Activated CD8-positive, alpha-beta memory T cell treated with anti-CD3 and anti-CD28 coated beads for 48 hours (primary cell): ENCODE results near the gene GSS.

Source experiments
- DNase-seq, 3 experiments: peaks; one replicate each; pipeline ENCODE4 v3.0.0-alpha.2; 2020; ENCODE audit warnings: low read depth in 2 of 3, low spot score in 2 of 3

The GSS gene

GRCh38 chr20:34978092-34978744 is 22.6 kb upstream of the GSS start:
- DNase-seq = no peak

DNA sequence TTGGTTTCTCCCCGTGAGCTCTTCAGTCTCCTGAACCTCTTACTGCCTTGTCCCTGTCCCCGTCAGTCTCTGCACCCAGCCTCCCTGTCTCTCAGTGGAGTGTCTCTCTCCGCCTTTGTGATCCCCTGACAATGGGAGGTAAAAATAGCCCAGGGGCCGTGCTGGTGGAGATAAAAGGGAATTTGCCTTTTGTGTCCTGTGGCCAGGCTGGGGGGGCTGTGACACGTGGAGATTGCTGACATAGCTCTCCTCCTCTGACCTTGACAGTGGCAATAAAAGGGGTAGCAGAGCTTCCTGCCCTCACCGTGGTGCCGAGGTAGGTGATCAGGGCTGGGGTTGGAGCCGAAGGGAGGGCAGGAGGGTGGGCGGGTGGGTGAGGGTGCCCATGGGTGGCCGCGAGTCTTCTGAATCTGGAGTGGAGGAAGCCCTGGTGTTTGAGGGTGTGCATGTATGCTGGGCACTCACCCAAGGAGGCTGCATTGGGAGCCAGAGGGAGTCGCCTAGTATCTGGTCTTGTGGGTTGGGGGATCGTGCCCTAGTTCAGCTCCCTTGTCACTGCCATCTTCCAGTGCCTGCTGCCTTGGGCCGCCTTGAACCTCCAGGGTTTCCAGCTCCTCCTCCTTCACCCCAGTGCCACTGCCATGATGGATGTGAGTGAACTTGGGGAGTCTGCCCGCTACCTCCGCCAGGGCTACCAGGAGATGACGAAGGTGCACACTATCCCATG is 21.9 kb upstream of the GSS start:
- no peak for DNase-seq

DNA sequence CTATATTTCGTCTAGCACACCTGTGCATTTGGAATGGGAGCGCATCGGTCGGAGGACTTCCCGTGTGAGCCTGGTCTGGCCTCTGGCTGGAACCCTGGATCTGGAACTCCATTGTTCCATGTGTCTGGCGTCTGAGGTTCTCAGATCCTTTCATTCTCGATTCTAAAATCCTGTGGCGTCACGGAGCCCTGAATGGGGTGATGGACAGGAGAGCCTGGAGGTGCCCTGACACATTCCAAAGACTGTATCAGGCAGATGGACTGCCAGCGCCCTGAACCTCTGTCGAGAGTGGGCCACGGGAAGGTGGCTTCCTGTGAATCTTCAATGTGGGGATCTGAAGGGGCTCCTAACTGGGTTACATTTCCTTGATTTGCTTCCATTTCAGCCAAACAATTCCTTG is 20.7 kb upstream of the GSS start:
- DNase-seq = no peak

DNA sequence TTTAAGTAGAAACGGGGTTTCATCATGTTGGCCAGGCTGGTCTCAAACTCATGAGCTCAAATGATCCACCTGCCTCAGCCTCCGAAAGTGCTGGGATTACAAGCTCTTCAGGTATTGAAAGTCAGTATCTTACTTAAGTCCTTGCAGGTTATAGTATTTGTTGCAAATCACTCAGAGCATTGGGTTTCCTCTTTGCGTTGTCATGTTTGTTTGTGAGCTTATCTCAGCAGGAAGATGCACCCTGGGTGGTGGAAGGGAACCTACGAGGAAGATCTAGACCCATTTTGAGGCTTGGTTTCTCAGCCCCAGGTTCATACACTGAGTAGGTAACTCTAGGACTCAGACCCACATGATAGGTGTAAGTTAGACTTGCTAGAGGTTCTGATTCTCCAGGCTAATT is 18.6 kb upstream of the GSS start:
- DNase-seq = no peak

DNA sequence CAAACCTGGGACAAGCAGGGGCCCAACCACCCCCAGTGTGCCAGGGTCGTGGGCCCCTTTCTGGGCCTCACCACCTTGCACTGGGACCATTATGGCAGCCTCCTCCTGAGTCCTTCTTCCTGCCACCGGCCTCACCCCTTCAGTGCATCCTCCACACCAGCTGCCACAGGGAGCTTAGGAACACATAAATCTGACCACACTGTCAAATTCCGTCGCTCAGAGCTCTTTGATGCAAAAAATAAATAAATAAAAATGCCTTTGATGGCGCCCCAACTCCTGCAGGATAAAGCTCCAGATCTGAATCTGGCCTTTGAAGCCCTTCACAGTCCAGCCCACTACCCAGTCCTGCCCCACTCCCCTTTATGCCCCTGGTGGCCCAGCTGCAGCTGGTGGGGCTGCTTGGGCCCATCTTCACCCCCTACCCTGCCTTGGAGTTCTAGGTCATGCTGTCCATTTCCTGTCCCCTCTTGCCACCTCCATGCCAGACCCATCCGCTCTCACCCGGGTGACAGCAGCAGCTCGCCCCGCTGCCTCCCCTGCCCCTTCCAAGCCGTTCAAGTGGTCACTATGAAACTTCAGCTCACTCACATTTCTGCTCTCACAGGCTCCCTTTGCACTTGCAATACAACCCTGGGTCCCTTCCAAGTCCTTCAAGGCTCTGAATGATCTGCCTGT is 16.1 kb upstream of the GSS start:
- no peak for DNase-seq

DNA sequence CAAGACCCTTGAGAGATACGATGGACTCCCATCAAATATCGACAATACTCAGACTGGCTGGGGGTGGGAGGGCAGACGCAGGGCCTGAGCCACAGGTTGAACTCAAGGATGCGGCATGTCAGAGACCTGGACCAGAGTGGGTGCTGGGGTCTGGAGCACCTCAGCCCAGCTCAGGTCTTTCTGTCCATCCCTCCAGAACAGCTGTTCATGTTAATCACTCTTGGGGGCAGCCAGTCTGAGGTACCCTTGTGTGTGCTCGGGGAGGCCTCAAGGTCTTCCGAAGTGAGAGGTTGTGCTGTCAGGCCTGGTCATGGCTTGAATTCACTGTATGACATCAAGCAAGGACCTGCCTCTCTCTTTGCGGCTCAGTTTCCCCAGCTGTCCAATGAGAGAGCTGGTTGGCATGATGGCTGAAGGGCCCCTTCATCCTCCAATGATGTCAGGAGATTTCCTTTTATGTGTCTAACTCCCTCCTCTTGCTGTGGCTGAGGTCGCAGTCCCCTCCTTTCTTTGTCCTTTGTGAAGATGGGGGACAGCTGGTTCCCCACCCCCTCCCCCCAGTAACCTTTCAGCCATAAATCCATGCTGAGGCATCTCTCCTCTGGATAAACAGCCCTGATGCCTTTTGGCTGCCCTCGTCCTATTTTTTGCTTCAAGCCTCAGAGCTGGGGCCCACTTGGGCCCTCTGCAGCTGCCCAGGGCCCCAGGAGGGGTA is 15.4 kb upstream of the GSS start:
- no peak for DNase-seq

GRCh38 chr20:34970193-34970840 is 14.7 kb upstream of the GSS start:
- DNase-seq = no peak

DNA sequence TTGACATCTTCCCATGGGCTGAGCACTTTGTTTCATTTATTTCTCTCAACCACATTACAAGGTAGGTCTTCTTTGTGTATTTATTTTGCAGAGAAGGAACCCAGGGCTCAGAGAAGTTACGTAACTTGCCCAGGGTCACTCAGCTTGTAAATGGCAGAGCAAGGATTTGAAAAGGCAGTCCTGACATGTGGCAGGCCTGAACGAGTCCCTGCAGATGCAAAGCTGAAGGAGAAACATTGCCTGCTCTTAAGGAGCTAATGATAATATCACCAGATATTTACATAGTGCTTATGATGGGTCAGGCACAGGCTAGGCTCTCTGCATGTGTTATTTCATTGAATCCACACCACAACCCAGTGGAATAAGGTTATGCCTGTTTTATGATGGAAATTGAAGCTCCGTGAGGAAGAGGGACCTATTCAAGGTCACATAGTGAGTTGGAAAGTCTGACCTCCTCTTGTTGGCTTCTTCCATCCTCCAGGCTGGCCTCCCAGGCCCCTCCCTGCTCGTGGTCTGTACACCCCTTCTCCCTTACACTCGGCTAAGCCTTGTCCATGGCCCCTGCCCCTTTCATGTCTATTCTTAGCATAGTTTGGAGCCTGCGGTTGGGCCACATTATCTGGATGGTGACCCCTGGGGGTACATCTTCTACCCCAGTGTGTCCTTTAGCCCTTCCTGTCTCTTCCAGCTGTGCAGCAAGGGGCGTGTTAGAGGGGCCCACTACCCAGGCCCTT is 12.6 kb upstream of the GSS start:
- no peak for DNase-seq

DNA sequence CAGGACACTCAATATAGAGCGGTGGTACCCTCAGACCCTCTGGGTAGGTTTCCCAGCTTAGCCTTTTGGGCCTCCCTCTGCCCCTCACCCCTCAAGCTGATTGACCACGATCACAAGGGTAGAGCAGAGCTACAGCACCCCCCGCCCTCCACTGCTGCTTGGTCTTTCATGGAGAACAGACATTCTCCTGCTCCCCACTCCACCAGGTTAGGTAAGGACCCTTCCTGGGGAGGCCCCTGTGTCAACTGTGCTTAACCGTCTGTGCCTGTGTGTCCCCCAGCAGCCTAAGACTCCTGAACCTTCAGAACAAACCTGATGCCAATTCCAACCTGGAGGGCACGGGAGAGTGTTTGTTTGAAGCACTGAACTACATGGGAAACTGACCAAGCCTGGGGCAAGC is 11.8 kb upstream of the GSS start:
- DNase-seq = no peak

GRCh38 chr20:34965051-34965450 is 9.4 kb upstream of the GSS start:
- no peak for DNase-seq

GRCh38 chr20:34964486-34964885 is 8.9 kb upstream of the GSS start:
- no peak for DNase-seq

DNA sequence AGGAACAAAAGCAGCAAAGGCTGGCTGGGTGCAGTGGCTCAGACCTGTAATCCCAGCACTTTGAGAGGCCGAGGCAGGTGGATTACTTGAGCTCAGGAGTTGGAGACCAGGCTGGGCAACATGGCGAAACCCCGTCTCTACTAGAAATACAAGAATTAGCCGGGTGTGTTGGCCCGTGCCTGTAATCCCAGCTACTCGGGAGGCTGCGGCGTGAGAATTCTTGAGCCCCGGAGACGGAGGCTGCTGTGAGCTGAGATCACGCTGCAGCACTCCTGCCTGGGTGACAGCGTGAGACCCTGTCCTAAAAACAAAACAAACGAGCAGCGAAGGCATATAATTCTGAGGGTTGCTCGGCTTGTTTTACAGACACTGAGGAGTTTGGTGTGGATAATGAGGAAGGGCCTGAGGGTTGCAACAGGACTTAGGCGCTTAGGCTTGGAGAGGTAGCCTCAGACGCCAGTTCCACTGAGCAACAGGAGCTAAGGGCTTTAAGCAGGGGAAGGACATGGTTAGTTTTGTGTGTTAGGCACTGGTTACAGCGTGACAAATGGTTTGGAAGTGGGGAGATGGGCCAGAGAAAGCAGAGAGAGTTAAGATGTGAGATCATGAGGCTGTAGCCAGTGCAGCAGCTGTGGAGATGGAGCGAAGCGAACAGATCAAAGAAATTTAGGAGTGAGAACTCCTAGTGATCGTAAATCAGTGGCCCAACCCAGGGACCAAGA is 1.3 kb upstream of the GSS start:
- no peak for DNase-seq

DNA sequence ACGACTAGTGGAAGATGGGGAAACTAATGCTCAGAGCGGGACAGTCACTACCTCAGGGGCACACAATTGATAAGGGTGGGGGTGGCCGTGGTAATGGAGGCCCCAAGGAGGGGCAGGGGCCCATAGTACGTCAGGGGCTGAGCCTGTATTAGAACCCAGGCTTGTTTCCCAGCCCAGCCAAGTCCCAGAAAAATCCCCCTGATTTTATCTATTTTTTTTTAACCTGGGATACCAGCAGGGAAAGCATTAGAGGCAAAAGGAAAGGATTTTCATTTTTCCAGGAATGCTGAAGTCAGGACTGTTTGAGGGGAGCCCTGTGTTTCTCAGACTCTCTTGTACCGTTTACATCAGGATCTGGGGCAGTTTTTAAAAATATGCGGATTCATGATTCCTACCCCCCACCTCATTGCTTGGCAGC is 444 bp upstream of the GSS start:
- DNase-seq = no peak

GRCh38 chr20:34954904-34955230 is 739 bp downstream of the GSS start:
- DNase-seq = no peak

DNA sequence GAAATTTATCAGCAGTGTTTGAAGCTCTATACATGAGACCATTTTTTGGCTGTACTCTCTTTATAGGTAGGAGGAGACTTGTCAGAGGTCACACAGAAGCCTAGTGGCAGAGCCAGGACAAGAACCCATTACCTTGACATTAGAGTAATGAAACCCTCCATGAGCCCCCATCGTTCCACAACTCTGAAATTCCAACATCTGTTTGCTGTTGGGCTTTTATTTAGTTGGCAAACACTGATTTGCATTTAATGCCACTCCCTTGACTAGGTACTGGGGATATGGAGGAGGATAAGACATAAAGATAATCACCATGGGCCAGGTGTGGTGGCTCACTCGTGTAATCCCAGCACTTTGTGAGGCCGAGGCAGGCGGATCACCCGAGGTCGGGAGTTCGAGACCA is 1.6 kb downstream of the GSS start:
- DNase-seq = no peak

- DNase-seq = no peak
Measured at GRCh38 chr20:34952671-34953070, 2.9 kb downstream of the GSS start.

- DNase-seq = no peak
Measured at GRCh38 chr20:34951652-34952051, 4.0 kb downstream of the GSS start.

DNA sequence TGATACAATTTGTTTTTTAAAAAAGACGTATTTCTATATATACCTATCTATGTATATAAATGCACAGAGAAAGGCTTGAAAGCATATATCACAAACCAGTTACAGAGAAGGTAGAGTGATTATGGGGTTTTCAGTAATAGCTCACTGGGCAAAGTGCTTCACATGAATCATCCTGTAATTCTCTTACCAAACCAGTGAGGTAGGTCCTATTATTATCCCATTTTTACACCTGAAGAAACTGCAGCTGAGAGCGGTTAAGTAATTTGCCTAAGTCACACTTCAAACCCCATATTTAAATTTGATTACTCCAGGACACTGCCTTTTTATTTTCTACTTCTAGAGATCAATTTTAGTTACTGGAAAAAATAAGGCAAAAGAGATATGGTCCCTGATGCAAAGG is 4.4 kb downstream of the GSS start:
- no peak for DNase-seq

DNA sequence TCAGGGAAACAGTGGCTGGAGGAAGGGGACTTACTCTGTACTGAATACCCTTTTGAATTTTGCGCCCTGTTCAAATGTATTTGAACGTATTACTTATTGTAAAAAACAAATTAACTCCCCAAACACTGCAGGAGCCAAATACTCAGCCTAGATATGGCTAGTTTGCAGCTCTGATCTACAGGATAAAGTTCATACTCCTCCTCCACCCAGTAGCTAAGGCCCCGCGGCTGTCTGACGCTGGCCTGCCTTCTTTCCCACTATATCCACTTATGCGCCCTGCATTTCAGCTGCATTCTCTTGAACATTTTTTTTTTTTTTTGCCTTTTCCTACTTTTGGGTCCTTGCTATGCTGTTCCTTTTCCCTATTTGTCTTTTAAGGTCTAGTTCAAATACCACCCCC is 6.5 kb downstream of the GSS start:
- DNase-seq = no peak

DNA sequence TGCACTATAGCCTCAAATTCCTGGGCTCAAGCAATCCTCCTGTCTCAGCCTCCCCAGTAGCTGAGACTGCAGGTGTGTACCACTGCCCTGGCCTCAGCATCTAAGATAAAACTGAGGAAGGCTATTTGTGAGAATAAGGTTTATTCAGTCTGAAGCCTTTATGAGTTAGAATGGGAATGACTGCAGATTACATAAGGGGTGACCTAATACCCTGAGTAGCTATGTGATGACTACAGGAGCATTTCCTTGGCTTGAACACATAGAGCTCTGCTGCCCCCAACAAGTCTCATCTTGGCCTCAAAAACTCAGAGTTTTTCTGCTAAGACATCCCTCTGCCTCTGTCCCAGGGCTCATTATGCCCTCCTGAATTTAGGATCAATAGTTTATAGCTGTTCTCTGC is 7.6 kb downstream of the GSS start:
- DNase-seq = no peak
